GM12872 (cell line): ENCODE data around the gene KDM4D.

Experiments used
- CTCF ChIP-seq: IDR thresholded peaks from 3 replicates; pipeline ENCODE4 v1.5.1; 2011; ENCODE audit warnings: low read depth, mild to moderate bottlenecking, low read length, moderate library complexity; ENCODE audit not compliant: insufficient read depth

Gene KDM4D

GRCh38 chr11:95014184-95014821 lies 40.8 kb downstream of the KDM4D start:
- TF ChIP-seq CTCF, result no peak

- no peak for TF ChIP-seq CTCF
Measured at GRCh38 chr11:95016139-95016538, 42.6 kb downstream of the KDM4D start.

- no peak for TF ChIP-seq CTCF
Measured at GRCh38 chr11:95024958-95025357, 51.4 kb downstream of the KDM4D start, which contains the start of gene KDM4E. Gene KDM4E, plus strand, starts transcription at chr11:95025258. Its CDS starts 300 bp downstream, at chr11:95025558.

- TF ChIP-seq CTCF, result no peak
Measured at GRCh38 chr11:95028357-95028756, 54.8 kb downstream of the KDM4D start.

- no peak for TF ChIP-seq CTCF
Measured at GRCh38 chr11:95033051-95033450, 59.5 kb downstream of the KDM4D start.

- TF ChIP-seq CTCF, result no peak
Measured at GRCh38 chr11:95035316-95035715, 61.8 kb downstream of the KDM4D start.

GRCh38 chr11:95042239-95042638 lies 68.7 kb downstream of the KDM4D start:
- no peak for TF ChIP-seq CTCF

GRCh38 chr11:95042906-95043305 lies 69.4 kb downstream of the KDM4D start:
- no peak for TF ChIP-seq CTCF
